Osteocyte (in vitro differentiated cells): ENCODE results near the gene RPL27. TPM values are rescaled to one million over a fixed set of nuclear protein-coding genes. Genes with fewer than 3 reads are reported as not detected.

ENCODE experiments used
- DNase-seq: peaks from one replicate; pipeline ENCODE4 v3.0.0; 2021; ENCODE audit warnings: mixed read lengths; ENCODE audit not compliant: unreplicated experiment; ENCODE audit errors: extremely low spot score
- H3K27ac Mint-ChIP-seq: one replicate; pipeline ENCODE4 v1.8.0; 2021; ENCODE audit warnings: mild to moderate bottlenecking, mixed read lengths; ENCODE audit not compliant: unreplicated experiment
- H3K27me3 Mint-ChIP-seq: one replicate; pipeline ENCODE4 v1.8.0; 2021; ENCODE audit warnings: mixed read lengths; ENCODE audit not compliant: unreplicated experiment
- H3K36me3 Mint-ChIP-seq: one replicate; pipeline ENCODE4 v1.8.0; 2021; ENCODE audit warnings: mixed read lengths; ENCODE audit not compliant: unreplicated experiment
- H3K4me1 Mint-ChIP-seq: one replicate; pipeline ENCODE4 v1.8.0; 2021; ENCODE audit warnings: mixed read lengths; ENCODE audit not compliant: unreplicated experiment
- H3K4me3 Mint-ChIP-seq: one replicate; pipeline ENCODE4 v1.8.0; 2021; ENCODE audit warnings: mild to moderate bottlenecking, moderate library complexity, mixed read lengths; ENCODE audit not compliant: unreplicated experiment
- H3K9me3 Mint-ChIP-seq: one replicate; pipeline ENCODE4 v1.8.0; 2021; ENCODE audit warnings: mixed read lengths; ENCODE audit not compliant: unreplicated experiment
- total RNA-seq: library from RNA; stranded (reverse); gene quantifications from 2 replicates; pipeline ENCODE4 v1.2.1, GENCODE V29; 2021
- TF ChIP-seq, protein P1 (sequence below): fragments of 200-600 bp; sonication (generic); IDR thresholded peaks from 2 replicates; pipeline ENCODE4 v1.5.0; 2021; ENCODE audit warnings: antibody characterized with exemption, mild to moderate bottlenecking, moderate library complexity

The RPL27 gene
- total RNA-seq, 1 donor from 2014 or later, result 1,010 TPM

DNA sequence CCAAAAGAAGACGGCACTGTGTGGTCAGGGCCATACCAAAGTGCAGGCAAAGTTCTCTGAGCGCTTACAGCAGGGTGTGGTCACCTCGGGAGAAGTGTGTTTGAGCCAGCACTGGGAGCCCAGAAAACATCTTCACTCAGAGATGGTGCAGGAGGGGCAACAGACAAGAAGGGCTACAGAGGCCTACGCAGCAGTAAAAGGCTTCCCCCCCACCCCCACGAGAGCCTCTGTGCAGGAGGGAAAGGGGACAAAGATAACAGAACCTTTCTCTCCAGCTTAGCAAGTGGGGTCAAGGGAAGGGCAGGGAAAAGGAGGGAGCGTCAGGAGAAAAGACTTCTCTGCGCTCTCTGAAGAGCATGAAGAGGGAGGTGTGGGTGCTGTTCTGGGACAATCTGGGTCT lies 21.2 kb downstream of the RPL27 start:
- Mint-ChIP-seq H3K4me3 (peak overlapping the region; percentile 94), H3K27ac (peak overlapping the region; percentile 83), H3K4me1 (peaks cover 34% of the 10 kb centered on the region), H3K9me3 (no peaks in the 10 kb centered on the region), H3K27me3 (no peaks in the 10 kb centered on the region), H3K36me3 (peaks cover 23% of the 10 kb centered on the region)
- DNase-seq, result no peak
- TF ChIP-seq, protein P1, sequence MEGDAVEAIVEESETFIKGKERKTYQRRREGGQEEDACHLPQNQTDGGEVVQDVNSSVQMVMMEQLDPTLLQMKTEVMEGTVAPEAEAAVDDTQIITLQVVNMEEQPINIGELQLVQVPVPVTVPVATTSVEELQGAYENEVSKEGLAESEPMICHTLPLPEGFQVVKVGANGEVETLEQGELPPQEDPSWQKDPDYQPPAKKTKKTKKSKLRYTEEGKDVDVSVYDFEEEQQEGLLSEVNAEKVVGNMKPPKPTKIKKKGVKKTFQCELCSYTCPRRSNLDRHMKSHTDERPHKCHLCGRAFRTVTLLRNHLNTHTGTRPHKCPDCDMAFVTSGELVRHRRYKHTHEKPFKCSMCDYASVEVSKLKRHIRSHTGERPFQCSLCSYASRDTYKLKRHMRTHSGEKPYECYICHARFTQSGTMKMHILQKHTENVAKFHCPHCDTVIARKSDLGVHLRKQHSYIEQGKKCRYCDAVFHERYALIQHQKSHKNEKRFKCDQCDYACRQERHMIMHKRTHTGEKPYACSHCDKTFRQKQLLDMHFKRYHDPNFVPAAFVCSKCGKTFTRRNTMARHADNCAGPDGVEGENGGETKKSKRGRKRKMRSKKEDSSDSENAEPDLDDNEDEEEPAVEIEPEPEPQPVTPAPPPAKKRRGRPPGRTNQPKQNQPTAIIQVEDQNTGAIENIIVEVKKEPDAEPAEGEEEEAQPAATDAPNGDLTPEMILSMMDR, result no peak

DNA sequence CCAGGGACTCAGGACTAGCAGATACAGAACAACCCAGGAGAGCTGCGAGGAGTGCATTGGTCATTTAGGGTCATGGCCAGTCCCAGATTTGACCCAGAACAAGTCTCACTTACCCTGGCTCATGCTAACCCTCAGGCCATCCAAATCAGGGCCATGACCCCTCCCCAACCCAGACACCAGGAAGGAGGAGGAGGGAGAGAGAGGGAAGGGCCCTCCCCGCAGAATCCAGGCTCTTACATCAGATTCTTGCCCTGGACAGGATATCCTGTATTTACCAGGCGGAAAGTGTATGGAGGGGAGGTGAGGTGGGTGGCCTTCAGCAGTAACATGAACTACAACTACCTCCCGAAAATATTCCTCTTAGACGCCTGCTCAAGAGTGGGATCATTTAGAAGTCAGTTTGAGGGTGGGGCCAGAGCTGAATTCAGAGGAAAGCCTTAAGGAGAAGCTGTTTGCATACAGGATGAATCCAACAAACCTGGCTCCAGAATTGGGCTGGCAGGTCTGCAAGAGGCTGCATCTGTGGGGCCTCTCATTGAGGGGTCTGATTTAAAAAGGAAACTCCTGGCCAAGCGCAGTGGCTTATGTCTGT lies 21.9 kb downstream of the RPL27 start:
- peaks cover 35% of the 10 kb centered on the region for H3K4me1 Mint-ChIP-seq
- peak overlapping the region; percentile 94 for H3K4me3 Mint-ChIP-seq
- peaks cover 19% of the 10 kb centered on the region for H3K36me3 Mint-ChIP-seq
- TF ChIP-seq, protein P1, result no peak
- peak overlapping the region; percentile 83 for H3K27ac Mint-ChIP-seq
- H3K27me3 Mint-ChIP-seq, result no peaks in the 10 kb centered on the region
- no peak for DNase-seq
- H3K9me3 Mint-ChIP-seq, result no peaks in the 10 kb centered on the region

DNA sequence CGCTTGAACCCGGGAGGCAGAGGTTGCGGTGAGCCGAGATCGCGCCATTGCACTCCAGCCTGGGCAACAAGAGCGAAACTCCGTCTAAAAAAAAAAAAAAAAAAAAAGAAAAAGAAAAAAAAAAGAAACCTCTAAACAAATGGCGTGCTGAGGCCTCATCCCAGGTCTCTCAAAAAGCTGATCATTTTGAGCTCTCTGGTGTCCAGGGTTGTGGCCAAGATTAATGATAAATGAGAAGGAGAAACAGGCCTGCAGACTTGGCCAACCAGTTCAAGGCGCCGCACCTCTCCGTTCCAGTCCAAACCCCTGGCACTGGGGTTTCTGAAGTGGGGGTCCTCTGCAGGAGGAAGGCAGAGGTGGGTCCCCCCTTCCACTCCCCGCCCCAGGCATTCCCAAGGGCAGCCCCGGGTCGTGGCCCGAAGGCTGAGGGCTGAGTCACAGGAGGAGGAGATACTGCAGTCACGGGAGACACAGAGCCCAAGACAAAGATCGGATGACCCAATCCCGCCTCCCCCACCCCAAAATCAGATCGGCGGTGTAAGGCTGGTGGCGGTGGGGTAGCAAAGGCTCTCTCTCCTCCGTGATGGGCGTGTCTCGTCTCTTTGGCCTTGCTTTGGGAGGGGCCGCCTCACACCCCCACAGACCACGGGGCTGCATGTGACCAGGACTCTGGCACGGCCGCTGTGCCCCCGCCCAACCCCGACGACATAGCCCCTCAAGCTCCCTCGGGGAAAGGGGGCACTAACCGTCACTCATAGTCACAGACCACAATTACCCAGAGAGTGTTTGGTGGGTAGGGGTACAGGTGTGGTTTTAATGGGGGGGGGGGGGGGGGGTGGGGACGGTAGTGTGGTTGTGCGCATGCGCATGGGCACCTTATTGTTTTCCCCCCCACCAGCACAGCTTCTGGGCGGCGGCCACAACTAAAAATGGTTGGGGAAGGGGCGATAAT lies 22.8 kb downstream of the RPL27 start:
- Mint-ChIP-seq H3K36me3 (peaks cover 14% of the 10 kb centered on the region), H3K27ac (peak overlapping the region; percentile 96), H3K4me1 (peaks cover 31% of the 10 kb centered on the region), H3K27me3 (no peaks in the 10 kb centered on the region), H3K9me3 (no peaks in the 10 kb centered on the region), H3K4me3 (peak overlapping the region; percentile 94)
- DNase-seq, result no peak
- TF ChIP-seq, protein P1, result no peak

DNA sequence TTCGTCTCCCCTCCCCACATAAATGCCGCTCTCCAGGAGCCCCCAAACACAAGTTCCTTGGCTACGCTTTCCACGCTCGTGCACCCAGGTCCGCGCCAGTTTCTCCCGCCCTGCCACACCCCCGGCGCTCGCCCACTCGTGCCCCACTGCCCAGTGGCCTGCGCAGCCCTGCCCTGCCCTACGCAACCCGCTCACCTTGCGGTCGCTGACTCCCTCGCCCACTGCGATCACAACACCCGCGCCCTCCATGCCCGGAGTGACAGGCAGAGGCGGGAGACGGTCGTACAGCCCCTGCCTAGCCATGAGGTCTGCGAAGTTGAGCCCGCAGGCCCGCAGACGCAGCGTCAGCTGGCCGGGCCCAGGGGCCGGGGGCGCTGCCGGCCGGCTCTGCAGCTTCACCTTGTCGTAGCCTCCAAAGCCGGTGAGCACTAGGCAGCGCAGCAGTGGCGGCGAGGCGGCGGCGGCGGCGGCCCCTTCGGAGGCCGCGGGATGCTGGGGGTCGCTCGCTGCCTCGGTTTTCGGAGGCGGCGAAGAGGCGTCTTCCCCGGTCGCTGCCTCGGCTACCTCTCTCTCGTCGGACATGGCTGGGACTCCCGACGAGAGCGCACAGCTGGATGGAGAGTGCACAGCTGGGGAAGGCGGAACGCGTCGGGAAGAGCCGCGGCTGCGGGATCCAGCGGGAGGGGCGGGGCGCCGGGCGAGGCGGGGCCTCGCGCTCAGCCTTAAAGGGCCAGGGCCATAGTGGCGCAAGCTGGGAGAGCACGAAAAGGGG lies 23.7 kb downstream of the RPL27 start, which contains the start of gene VAT1:
TSS of gene VAT1 (minus strand) at position 645 of the 772 bp plus-strand sequence. CDS start at position 582, 63 bp downstream.
- Mint-ChIP-seq H3K27me3 (no peaks in the 10 kb centered on the region), H3K4me1 (peaks cover 35% of the 10 kb centered on the region), H3K9me3 (no peaks in the 10 kb centered on the region), H3K4me3 (peak within 1 kb of the TSS; percentile 94), H3K27ac (peak within 1 kb of the TSS; percentile 96), H3K36me3 (peaks cover 12% of the 10 kb centered on the region)
- TF ChIP-seq, protein P1, result no peak
- peak; percentile 90 for DNase-seq
